HCT116 (cell line): ENCODE data around the gene NR2E3. TPM values are rescaled to one million over a fixed set of nuclear protein-coding genes. Genes with fewer than 3 reads are reported as not detected.

ENCODE experiments used
- ATAC-seq: fragments of 200-7000 bp; cut with Tn5 transposase; 2 replicates; pipeline ENCODE4 v1.9.1; 2020; ENCODE audit warnings: mild to moderate bottlenecking, moderate library complexity
- BruUV-seq: library from RNA; stranded (reverse); fragments of 400-500 nt; replicated peaks from 2 replicates; lab custom pipeline; 2021; lab: Mats Ljungman, UMichigan
- CTCF ChIA-PET: fragments of 300-600 bp; sonication (Branson Sonifier 250); formaldehyde crosslinking; loops from one replicate; lab custom pipeline; 2021; ENCODE audit warnings: antibody characterized with exemption; lab: Charles Lee
- POLR2A ChIA-PET: fragments of 300-600, 350-600 bp; sonication (Branson Sonifier 250); formaldehyde crosslinking; loops from one replicate; lab custom pipeline; 2021; ENCODE audit warnings: antibody characterized with exemption; lab: Charles Lee
- RAD21 ChIA-PET, 2 experiments: fragments of 300-600 bp; sonication (Branson Sonifier 250); formaldehyde crosslinking; loops; one replicate each; lab custom pipeline; 2023; ENCODE audit warnings: low total read pairs in 2 of 2; ENCODE audit not compliant: uncharacterized antibody in 2 of 2, unreplicated experiment in 2 of 2, low non-redundant PET in 1 of 2; lab: Charles Lee
- DNase-seq: peaks from one replicate; pipeline ENCODE4 v3.0.0-alpha.2; 2010; ENCODE audit warnings: low read depth, low spot score
- H2AFZ ChIP-seq: fragments of 200-600 bp; shearing (Covaris generic), sonication (generic); 2 replicates; pipeline ENCODE4 v1.6.1; 2017; ENCODE audit warnings: low read depth, mixed run types, mixed read lengths, antibody characterized with exemption, low read length; ENCODE audit not compliant: poor library complexity, severe bottlenecking
- H3K27ac ChIP-seq: 2 replicates; pipeline ENCODE4 v1.5.1; 2012; ENCODE audit warnings: low read depth, low read length
- H3K27me3 ChIP-seq: fragments of 200-600 bp; sonication (generic); 2 replicates; pipeline ENCODE4 v1.6.1; 2016; ENCODE audit warnings: mixed run types, low read length, mixed read lengths; ENCODE audit not compliant: insufficient read depth
- H3K36me3 ChIP-seq, 2 experiments: fragments of 200-500 bp in 1 of 2; fragments of 200-600 bp in 1 of 2; sonication (Bioruptor generic) in 1 of 2; sonication (generic) in 1 of 2; 2 replicates each; pipeline versions ENCODE4 v1.5.1 to v1.6.1; 2014 to 2016; ENCODE audit warnings: low read length in 2 of 2, inconsistent platforms in 1 of 2, mixed read lengths in 1 of 2, mixed run types in 1 of 2; ENCODE audit not compliant: insufficient read depth in 2 of 2, control insufficient read depth in 1 of 2
- H3K4me1 ChIP-seq, 2 experiments: fragments of 200-600 bp in 1 of 2; sonication (generic) in 1 of 2; 2 replicates each; pipeline versions ENCODE4 v1.5.1 to v1.6.1; 2012 to 2017; ENCODE audit warnings: low read length in 2 of 2, inconsistent platforms in 1 of 2, mild to moderate bottlenecking in 1 of 2, mixed read lengths in 1 of 2, mixed run types in 1 of 2, moderate library complexity in 1 of 2; ENCODE audit not compliant: insufficient read depth in 2 of 2, control insufficient read depth in 1 of 2
- H3K4me2 ChIP-seq: fragments of 200-600 bp; sonication (generic); 2 replicates; pipeline ENCODE4 v1.6.1; 2017; ENCODE audit warnings: mixed run types, low read length, mixed read lengths
- H3K4me3 ChIP-seq, 2 experiments: fragments of 200-600 bp in 1 of 2; sonication (generic) in 1 of 2; replicated peaks in 1 of 2; 2 replicates each; pipeline ENCODE4 v1.5.1; 2011 to 2016; ENCODE audit warnings: low read length in 2 of 2, control low read depth in 1 of 2, low read depth in 1 of 2, mild to moderate bottlenecking in 1 of 2, mixed read lengths in 1 of 2, mixed run types in 1 of 2
- H3K79me2 ChIP-seq: fragments of 200-600 bp; sonication (generic); 2 replicates; pipeline ENCODE4 v1.6.1; 2017; ENCODE audit warnings: mild to moderate bottlenecking, mixed run types, low read length, moderate library complexity, mixed read lengths; ENCODE audit not compliant: insufficient read depth
- H3K9ac ChIP-seq: fragments of 200-600 bp; sonication (generic); 2 replicates; pipeline ENCODE4 v1.6.1; 2016; ENCODE audit warnings: low read length, mixed read lengths
- H3K9me2 ChIP-seq: fragments of 200-600 bp; sonication (generic), shearing (Covaris generic); 2 replicates; pipeline ENCODE4 v1.6.1; 2017; ENCODE audit warnings: mixed run types, mild to moderate bottlenecking, moderate library complexity; ENCODE audit not compliant: insufficient read depth
- H3K9me3 ChIP-seq, 2 experiments: fragments of 200-500 bp in 1 of 2; fragments of 200-600 bp in 1 of 2; sonication (Bioruptor generic) in 1 of 2; sonication (generic) in 1 of 2; 2 replicates each; pipeline ENCODE4 v1.6.1; 2014 to 2017; ENCODE audit warnings: low read length in 2 of 2, mixed read lengths in 2 of 2, inconsistent platforms in 1 of 2, low read depth in 1 of 2, mild to moderate bottlenecking in 1 of 2, mixed run types in 1 of 2, moderate library complexity in 1 of 2; ENCODE audit not compliant: control insufficient read depth in 1 of 2, insufficient read depth in 1 of 2
- H4K20me1 ChIP-seq: fragments of 200-600 bp; sonication (generic), shearing (Covaris generic); 2 replicates; pipeline ENCODE4 v1.6.1; 2017; ENCODE audit warnings: mixed run types, mild to moderate bottlenecking, moderate library complexity; ENCODE audit not compliant: insufficient read depth
- ATF3 ChIP-seq: IDR thresholded peaks from 2 replicates; pipeline ENCODE4 v1.6.1; 2012
- CEBPB ChIP-seq: IDR thresholded peaks from 2 replicates; pipeline ENCODE4 v1.6.1; 2012; ENCODE audit warnings: low read depth
- EGR1 ChIP-seq: IDR thresholded peaks from 2 replicates; pipeline ENCODE4 v1.6.1; 2012; ENCODE audit warnings: low read depth
- ELF1 ChIP-seq: IDR thresholded peaks from 2 replicates; pipeline ENCODE4 v1.6.1; 2012; ENCODE audit warnings: low read depth, borderline replicate concordance
- EZH2phosphoT487 ChIP-seq: fragments of 200-600 bp; IDR thresholded peaks from 2 replicates; pipeline ENCODE4 v1.6.1; 2018; ENCODE audit warnings: antibody characterized with exemption, borderline replicate concordance
- FOSL1 ChIP-seq: IDR thresholded peaks from 2 replicates; pipeline ENCODE4 v1.6.1; 2012; ENCODE audit warnings: low read depth
- JUND ChIP-seq: IDR thresholded peaks from 2 replicates; pipeline ENCODE4 v1.6.1; 2012
- RAD21 ChIP-seq: IDR thresholded peaks from 2 replicates; pipeline ENCODE4 v1.6.1; 2012; ENCODE audit warnings: low read depth, mild to moderate bottlenecking
- SIN3A ChIP-seq: IDR thresholded peaks from 2 replicates; pipeline ENCODE4 v1.6.1; 2012; ENCODE audit warnings: low read depth
- SP1 ChIP-seq: IDR thresholded peaks from 2 replicates; pipeline ENCODE4 v1.6.1; 2012; ENCODE audit warnings: low read depth
- SRF ChIP-seq: IDR thresholded peaks from 2 replicates; pipeline ENCODE4 v1.6.1; 2012; ENCODE audit warnings: low read depth
- ZNF274 ChIP-seq: fragments of 200-500 bp; sonication (Bioruptor generic); IDR thresholded peaks from 2 replicates; pipeline ENCODE4 v1.6.1; 2014; ENCODE audit warnings: mild to moderate bottlenecking, low read depth, low read length, inconsistent platforms
- intact Hi-C: fragments of 100-400 bp; cut with micrococcal nuclease; formaldehyde crosslinking; loops from 2 replicates; pipeline ENCODE4 v1.10.0; 2022
- total RNA-seq: library from RNA; stranded (reverse); gene quantifications from one replicate; pipeline ENCODE4 v1.2.1, GENCODE V29; 2021; ENCODE audit not compliant: unreplicated experiment
- TF ChIP-seq, protein P1 (sequence below), 3 experiments: fragments of 200-600 bp in 1 of 3; sonication (generic) in 1 of 3; IDR thresholded peaks in 2 of 3; conservative IDR thresholded peaks in 1 of 3; 2 replicates each; pipeline ENCODE4 v1.5.1; 2012 to 2017; ENCODE audit warnings: low read depth in 2 of 3, low read length in 2 of 3, antibody characterized with exemption in 1 of 3, borderline replicate concordance in 1 of 3, control low read depth in 1 of 3, mild to moderate bottlenecking in 1 of 3, mixed read lengths in 1 of 3, mixed run types in 1 of 3, moderate library complexity in 1 of 3; ENCODE audit not compliant: insufficient read depth in 1 of 3

Gene NR2E3
- total RNA-seq, 1 experiment from 2014 or later, result 0.59 TPM

DNA sequence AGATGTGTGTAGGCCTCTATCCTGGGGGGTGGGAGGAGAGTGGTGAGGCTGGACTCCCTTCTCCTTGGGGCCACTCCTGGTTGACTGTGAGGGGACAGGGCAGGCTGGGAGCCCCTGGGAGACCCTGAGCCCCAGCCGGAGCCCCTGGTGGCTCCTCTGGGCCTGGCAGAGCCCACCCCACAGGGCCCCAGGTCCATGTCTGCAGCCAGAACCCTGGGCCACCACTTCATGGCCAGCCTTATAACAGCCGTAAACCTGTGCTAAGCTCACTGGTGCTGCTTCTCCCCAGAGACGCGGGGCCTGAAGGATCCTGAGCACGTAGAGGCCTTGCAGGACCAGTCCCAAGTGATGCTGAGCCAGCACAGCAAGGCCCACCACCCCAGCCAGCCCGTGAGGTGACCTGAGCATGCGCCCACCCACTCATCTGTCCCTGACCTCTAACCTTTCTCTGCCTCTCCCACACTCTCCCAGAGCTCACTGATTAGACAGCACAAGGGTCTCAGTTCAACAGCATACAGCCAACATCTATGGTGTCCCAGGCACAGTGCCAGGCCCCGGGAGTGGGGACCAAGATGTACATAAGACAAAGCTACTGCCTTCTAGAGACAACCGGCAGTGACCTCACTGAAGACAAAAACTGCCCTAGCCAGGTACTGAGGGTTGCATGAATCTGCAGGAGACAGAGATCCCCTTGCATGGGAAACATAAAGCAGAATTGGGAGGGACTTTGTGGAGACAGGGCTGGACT, 3.5 kb downstream of the NR2E3 start:
- Histone ChIP-seq H4K20me1 (no peaks in the 10 kb centered on the region), H3K27ac (no peak overlapping the region; the same call in 1 of the 2 replicates), H3K79me2 (no peaks in the 10 kb centered on the region), H2AFZ (no peak overlapping the region), H3K9me2 (no peaks in the 10 kb centered on the region), H3K36me3 (no peaks in the 10 kb centered on the region), H3K4me1 (no peaks in the 10 kb centered on the region), H3K9me3 (no peaks in the 10 kb centered on the region), H3K4me3 (no peak overlapping the region), H3K4me2 (no peak overlapping the region), H3K9ac (no peak overlapping the region), H3K27me3 (no peaks in the 10 kb centered on the region)
- BruUV-seq, result no TSS peak
- ChIA-PET POLR2A (no interaction called here), CTCF (no interaction called here), RAD21 (no interaction called here)
- ATAC-seq (no peak), DNase-seq (no peak)
- no peak for TF ChIP-seq ZNF274
- TF ChIP-seq JUND, result no peak
- TF ChIP-seq EGR1, result no peak
- TF ChIP-seq SIN3A, result no peak
- no peak for TF ChIP-seq FOSL1
- no peak for TF ChIP-seq EZH2phosphoT487
- intact Hi-C loops, result no loop called here

GRCh38 chr15:71815301-71815700, 4.9 kb downstream of the NR2E3 start:
- H3K36me3 ChIP-seq, result no peaks in the 10 kb centered on the region
- DNase-seq, result no peak
- H3K4me1 ChIP-seq, result no peaks in the 10 kb centered on the region
- no peaks in the 10 kb centered on the region for H3K9me2 ChIP-seq
- BruUV-seq, result no TSS peak
- H3K4me2 ChIP-seq, result no peak overlapping the region
- H3K9me3 ChIP-seq, result no peaks in the 10 kb centered on the region
- ChIA-PET POLR2A (no interaction called here), CTCF (no interaction called here), RAD21 (no interaction called here)
- TF ChIP-seq SRF (no peak), ATF3 (no peak), RAD21 (no peak), FOSL1 (no peak), CEBPB (no peak), ELF1 (no peak), SP1 (no peak)
- TF ChIP-seq, protein P1, sequence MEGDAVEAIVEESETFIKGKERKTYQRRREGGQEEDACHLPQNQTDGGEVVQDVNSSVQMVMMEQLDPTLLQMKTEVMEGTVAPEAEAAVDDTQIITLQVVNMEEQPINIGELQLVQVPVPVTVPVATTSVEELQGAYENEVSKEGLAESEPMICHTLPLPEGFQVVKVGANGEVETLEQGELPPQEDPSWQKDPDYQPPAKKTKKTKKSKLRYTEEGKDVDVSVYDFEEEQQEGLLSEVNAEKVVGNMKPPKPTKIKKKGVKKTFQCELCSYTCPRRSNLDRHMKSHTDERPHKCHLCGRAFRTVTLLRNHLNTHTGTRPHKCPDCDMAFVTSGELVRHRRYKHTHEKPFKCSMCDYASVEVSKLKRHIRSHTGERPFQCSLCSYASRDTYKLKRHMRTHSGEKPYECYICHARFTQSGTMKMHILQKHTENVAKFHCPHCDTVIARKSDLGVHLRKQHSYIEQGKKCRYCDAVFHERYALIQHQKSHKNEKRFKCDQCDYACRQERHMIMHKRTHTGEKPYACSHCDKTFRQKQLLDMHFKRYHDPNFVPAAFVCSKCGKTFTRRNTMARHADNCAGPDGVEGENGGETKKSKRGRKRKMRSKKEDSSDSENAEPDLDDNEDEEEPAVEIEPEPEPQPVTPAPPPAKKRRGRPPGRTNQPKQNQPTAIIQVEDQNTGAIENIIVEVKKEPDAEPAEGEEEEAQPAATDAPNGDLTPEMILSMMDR (IDR thresholded peaks at IDR 0.05 in 2 of 3, conservative IDR thresholded peaks at IDR 0.05 in 1 of 3; ENCODE audit: borderline replicate concordance in 1 of 3, insufficient read depth in 1 of 3, low read depth in 2 of 3, low read length in 2 of 3), result no peak
- no peaks in the 10 kb centered on the region for H4K20me1 ChIP-seq
- H3K27ac ChIP-seq, result no peak overlapping the region
- no peaks in the 10 kb centered on the region for H3K27me3 ChIP-seq
- H3K9ac ChIP-seq, result no peak overlapping the region
- no peak overlapping the region for H3K4me3 ChIP-seq
- intact Hi-C loops, result no loop called here
- no peak for ATAC-seq
- H3K79me2 ChIP-seq, result no peaks in the 10 kb centered on the region
- no peak overlapping the region for H2AFZ ChIP-seq
